ENCODE results near the gene ETV4. TPM values are rescaled to one million over a fixed set of nuclear protein-coding genes. Genes with fewer than 3 reads are reported as not detected.

Gene ETV4
- total and polyA plus RNA-seq, 2 of the 13 experiments (the other 11 are each of a cell fraction or from before 2014, with no cell fraction given): 128 to 330 TPM

GRCh38 chr17:43526886-43527648, 19.1 kb downstream of the ETV4 start (continued):
- 0 out of 2 replicates have a peak, but pooled peaks have one; percentile 26 for TF ChIP-seq HNF1A (IDR thresholded peaks at IDR 0.05; ENCODE audit: low read depth)
- TF ChIP-seq HNF1A (CRISPR knock-in tag; IDR thresholded peaks at IDR 0.05; ENCODE audit: borderline replicate concordance): no peak
- TF ChIP-seq ZFP62 (CRISPR knock-in tag; IDR thresholded peaks at IDR 0.05): no peak
- TF ChIP-seq HMG20B (CRISPR knock-in tag; conservative IDR thresholded peaks at IDR 0.05): no peak
- no peak for TF ChIP-seq ZNF746 (CRISPR knock-in tag; IDR thresholded peaks at IDR 0.05)
- no peak for TF ChIP-seq ARNT2 (CRISPR knock-in tag; IDR thresholded peaks at IDR 0.05; ENCODE audit: low read depth)
- no peak for TF ChIP-seq E2F5 (CRISPR knock-in tag; conservative IDR thresholded peaks at IDR 0.05)
- peak; percentile 79 for TF ChIP-seq POLR2AphosphoS2 (IDR thresholded peaks at IDR 0.05; ENCODE audit: low read depth, low read length)
- TF ChIP-seq RAD51 (IDR thresholded peaks at IDR 0.05; ENCODE audit: borderline replicate concordance): no peak
- no peak for TF ChIP-seq ZNF337 (CRISPR knock-in tag; IDR thresholded peaks at IDR 0.05; ENCODE audit: borderline replicate concordance, low read depth)
- TF ChIP-seq DDIT3 (CRISPR knock-in tag; IDR thresholded peaks at IDR 0.05): no peak
- TF ChIP-seq ZFP37 (CRISPR knock-in tag; IDR thresholded peaks at IDR 0.05; ENCODE audit: borderline replicate concordance): no peak
- 0 out of 2 replicates have a peak, but pooled peaks have one; percentile 31 for TF ChIP-seq ZSCAN5A (CRISPR knock-in tag; IDR thresholded peaks at IDR 0.05; ENCODE audit: borderline replicate concordance)
- no peak; the same call in 1 of the 2 replicates for TF ChIP-seq NFYC (CRISPR knock-in tag; IDR thresholded peaks at IDR 0.05)
- TF ChIP-seq UBTF (CRISPR knock-in tag; IDR thresholded peaks at IDR 0.05): no peak
- TF ChIP-seq CREB3 (CRISPR knock-in tag; IDR thresholded peaks at IDR 0.05): no peak
- TF ChIP-seq ZNF839 (CRISPR knock-in tag; IDR thresholded peaks at IDR 0.05; ENCODE audit: borderline replicate concordance): no peak
- TF ChIP-seq ZNF329 (CRISPR knock-in tag; IDR thresholded peaks at IDR 0.05; ENCODE audit: low read depth): no peak
- TF ChIP-seq TMF1 (CRISPR knock-in tag; IDR thresholded peaks at IDR 0.05; ENCODE audit: low read depth): no peak
